ENCODE measurements around the gene IL34. TPM values are rescaled to one million over a fixed set of nuclear protein-coding genes. Genes with fewer than 3 reads are reported as not detected.
"Not testable (repeated sequence)": the region's sequence is repeated elsewhere in the genome, so short reads cannot be mapped to it uniquely, and the experiment has no call there.

The IL34 gene
- polyA plus RNA-seq, 5 donors, result 0.18 to 0.63 (median 0.45) TPM

DNA sequence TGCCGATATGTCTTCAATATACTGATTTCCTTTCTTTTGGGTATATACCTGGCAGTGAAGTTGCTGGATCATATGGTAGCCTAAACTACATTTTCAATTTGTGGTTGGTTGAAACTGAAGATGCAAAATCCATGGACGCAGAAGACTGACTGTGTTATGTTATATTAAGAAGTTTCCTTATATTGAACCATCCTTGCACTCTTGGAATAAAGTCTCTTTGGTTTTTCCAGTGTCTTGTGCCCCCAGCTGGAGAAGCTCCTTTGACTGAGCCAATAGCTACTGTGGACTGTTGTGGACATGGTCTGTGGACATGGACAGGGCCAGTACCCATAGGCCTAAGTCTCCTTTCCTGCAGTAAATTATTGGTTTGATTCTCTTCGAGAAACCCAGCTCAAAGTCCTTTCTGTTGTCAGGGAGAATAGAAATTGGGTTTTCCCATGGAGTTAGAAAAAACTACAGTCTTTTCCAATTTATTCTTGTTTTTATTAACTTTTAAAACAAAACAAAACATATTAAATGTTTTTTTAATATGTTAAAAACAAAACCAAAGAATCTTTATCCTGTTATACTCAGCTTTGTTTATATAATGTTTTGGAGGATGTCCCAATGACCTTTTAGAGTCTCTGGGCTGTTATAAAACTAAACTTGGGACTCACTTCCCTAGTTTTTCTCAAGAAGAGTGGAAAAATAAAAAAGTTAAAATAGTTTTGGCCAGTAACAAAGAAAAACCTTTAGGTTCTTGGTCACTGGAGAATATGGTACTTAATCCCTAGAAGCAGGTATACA is 15.2 kb upstream of the IL34 start:
- no peak for DNase-seq

DNA sequence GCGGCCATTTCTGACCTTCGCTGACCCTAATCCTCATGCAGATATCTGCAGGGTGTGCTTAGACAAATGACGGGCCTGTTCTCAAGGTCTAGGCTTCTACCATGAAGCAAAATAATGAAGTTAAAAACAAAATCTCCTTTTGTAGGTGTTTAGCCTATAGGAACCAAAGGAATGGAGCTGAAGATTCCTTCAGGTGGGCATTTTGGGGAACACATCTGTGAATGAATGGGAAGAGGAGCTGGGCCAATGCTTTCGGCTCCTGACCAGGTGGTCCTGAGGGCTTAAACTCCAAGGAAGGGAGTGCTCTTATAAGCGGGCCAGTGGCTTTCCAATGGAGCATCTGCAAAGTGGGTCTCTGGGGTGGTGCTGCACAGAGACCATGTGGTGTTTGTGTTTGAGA is 14.1 kb upstream of the IL34 start:
- DNase-seq, result no peak

- DNase-seq, result not testable (repeated sequence)
These were observed 12.7 kb upstream of the IL34 start for GRCh38 chr16:70633617-70634016.

- DNase-seq, result no peak
These were observed 11.5 kb upstream of the IL34 start for GRCh38 chr16:70634861-70635260.

- no peak for DNase-seq
These were observed 10.9 kb upstream of the IL34 start for GRCh38 chr16:70635336-70636016.

DNA sequence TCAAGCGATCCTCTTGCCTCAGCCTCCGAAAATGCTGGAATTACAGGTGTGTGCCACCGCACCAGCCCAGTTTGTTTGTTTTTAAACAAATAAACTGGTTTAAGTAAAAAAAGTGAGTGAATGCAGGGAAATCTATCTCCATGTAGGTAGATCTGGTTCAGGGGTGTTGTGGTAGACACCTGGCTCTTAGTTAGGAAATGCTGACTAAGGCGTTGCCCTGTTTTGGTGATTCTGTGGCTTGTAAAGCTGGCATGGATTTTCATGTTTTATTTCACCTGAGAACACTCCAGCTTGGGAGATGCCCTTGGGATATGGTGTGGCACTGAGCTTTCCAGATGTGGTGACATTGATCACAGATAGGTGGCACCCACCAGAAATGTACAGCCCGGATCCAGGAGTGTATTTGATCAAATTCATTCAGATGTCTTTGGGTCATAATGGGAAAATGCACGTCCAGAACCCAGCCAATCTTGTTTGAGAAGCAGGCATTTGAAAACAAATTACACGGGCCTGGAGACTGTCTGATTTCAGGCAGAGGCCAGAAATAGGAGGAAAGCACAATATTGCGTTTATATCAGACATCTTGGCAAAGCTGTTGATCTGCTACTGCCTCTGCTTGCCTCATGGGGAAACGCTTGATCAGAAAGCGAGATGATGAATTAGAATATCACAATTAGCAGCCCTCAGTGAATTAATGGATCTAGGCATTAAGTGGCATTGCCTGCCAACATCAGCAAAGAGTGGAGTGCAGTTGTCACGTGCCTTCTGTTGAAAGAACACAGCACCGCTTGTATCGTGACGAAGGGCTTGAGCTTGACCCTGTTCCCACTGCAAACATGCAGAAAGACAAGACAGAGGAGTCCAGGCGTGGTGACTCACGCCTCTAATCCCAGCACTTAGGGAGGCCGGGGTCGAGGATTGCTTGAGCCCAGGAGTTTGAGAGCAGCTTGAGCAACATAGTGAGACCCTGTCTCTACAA is 7.3 kb upstream of the IL34 start:
- DNase-seq, result no peak

- no peak for DNase-seq
These were observed 3.7 kb upstream of the IL34 start for GRCh38 chr16:70642633-70643032.

DNA sequence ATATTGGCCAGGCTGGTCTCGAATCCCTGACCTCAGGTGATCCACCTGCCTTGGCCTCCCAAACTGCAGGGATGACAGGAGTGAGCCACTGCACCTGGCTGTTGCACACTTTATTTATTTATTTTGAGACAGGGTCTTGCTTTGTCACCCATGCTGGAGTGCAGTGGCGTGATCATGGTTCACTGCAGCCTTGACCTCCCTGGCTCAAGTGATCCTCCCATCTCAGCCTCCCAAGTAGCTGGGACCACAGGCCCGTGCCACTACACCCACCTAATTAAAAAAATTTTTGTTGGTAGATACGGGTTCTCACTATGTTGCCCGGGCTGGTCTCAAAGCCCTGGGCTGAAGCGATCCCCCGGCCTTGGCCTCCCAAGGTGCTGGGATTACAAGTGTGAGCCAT is 3.1 kb upstream of the IL34 start:
- DNase-seq, result not testable (repeated sequence)

- DNase-seq, result no peak
These were observed 1.4 kb upstream of the IL34 start for GRCh38 chr16:70644763-70645597.

- no peak for DNase-seq
These were observed 1.3 kb downstream of the IL34 start for GRCh38 chr16:70647441-70648359.

GRCh38 chr16:70648606-70649005 is 2.2 kb downstream of the IL34 start:
- no peak for DNase-seq

GRCh38 chr16:70649300-70649699 is 2.9 kb downstream of the IL34 start:
- no peak for DNase-seq

GRCh38 chr16:70650216-70650615 is 3.9 kb downstream of the IL34 start:
- DNase-seq, result no peak

DNA sequence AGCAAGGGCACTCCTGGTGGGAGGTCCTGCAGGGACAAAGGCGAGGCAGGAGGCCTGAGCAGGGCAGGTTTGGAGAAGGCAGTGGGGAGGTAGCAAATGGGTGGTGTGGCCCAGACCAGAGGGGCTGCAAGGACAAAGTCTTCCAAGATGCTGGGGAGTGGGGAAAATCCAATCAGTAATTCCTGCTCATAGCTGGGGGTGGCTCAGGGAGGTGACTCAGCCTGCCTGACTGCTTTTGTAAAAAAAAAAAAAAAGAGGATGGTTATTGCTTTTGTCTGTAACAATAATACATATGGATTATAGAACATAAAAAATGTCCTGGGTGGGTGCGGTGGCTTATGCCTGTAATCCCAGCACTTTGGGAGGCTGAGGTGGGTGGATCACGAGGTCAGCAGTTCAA is 5.2 kb downstream of the IL34 start:
- no peak for DNase-seq

DNA sequence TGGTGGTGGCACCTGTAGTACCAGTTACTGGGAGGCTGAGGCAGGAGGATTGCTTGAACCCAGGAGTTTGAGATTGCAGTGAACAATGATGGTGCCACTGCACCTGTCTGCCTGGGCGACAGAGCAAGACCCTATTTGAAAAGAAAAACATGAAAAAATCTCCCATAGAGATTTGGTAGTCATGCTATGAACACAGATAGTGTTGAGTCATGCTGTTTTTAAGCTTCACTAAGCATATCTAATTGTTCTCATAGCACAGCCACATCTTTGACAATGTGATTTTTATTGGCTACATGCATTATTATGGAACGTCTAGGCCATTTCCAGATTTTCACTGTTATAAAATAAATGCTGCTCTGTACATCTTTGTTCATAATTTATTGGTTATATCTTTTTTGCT is 6.0 kb downstream of the IL34 start:
- DNase-seq, result no peak

DNA sequence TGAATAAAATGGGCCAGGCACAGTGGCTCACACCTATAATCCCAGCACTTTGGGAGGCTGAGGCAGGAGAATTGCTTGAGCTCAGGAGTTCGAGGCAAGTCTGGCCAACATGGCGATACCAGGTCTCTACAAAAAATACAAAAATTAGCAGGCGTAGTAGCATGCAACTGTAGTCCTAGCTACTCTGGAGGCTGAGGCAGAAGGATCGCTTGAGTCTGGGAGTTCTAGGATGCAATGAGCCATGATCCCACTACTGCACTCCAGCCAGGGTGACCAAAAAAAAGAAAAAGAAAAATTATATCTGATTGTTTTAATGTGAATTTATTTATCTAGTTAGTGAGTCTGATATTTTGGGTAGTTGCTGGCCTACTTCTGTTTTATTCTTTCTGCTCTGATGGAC is 7.0 kb downstream of the IL34 start:
- no peak for DNase-seq

DNA sequence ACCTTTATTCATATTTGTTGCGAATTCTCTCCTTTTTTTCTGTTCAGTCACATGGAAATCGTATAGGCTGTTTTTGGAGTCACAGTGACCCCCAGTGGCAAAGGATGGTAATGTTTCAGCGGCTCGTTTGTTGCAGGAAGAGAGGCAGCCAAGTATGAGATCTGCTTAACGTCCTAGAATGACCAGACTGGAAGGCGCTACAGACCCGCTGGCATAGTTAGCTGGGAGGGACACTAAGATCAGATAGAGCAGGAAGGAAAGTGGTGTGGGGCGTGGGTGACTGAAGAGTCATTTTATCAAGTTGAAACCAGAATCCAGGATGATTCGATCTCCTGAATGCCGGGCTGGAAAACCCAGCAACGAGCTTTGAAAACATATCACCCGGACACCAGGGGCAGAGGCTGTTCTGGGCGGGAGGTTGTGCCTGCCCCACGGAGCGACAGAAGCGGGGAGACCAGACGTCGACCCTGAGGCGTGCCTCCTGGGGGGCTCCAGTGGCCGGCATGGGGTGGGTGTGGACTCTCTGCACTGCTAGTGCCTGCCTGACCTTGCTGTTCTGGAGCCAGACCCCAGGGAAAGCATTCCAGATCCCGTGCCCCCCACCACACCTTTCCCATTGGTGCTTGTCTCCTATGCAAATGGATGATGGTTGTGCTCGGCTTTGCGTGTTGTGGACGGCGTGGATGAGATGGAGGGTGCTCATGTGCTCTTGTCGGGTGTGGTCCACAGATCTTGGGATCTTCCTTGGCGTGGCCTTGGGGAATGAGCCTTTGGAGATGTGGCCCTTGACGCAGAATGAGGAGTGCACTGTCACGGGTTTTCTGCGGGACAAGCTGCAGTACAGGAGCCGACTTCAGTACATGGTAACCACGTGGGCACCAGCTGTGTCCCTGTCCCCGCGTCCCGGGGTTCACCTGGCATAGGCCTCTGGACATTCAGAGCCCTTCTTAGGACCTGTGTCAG is 7.7 kb downstream of the IL34 start:
- DNase-seq, result peak; percentile 78 to 88

- no peak for DNase-seq
These were observed 9.8 kb downstream of the IL34 start for GRCh38 chr16:70656065-70656711.

All from right lung (tissue), 5 donors.